ENCODE results near the gene PPP1R1A. TPM values are rescaled to one million over a fixed set of nuclear protein-coding genes. Genes with fewer than 3 reads are reported as not detected.

Gene PPP1R1A, protein sequence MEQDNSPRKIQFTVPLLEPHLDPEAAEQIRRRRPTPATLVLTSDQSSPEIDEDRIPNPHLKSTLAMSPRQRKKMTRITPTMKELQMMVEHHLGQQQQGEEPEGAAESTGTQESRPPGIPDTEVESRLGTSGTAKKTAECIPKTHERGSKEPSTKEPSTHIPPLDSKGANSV
- total RNA-seq = not detected in 2 replicates

DNA sequence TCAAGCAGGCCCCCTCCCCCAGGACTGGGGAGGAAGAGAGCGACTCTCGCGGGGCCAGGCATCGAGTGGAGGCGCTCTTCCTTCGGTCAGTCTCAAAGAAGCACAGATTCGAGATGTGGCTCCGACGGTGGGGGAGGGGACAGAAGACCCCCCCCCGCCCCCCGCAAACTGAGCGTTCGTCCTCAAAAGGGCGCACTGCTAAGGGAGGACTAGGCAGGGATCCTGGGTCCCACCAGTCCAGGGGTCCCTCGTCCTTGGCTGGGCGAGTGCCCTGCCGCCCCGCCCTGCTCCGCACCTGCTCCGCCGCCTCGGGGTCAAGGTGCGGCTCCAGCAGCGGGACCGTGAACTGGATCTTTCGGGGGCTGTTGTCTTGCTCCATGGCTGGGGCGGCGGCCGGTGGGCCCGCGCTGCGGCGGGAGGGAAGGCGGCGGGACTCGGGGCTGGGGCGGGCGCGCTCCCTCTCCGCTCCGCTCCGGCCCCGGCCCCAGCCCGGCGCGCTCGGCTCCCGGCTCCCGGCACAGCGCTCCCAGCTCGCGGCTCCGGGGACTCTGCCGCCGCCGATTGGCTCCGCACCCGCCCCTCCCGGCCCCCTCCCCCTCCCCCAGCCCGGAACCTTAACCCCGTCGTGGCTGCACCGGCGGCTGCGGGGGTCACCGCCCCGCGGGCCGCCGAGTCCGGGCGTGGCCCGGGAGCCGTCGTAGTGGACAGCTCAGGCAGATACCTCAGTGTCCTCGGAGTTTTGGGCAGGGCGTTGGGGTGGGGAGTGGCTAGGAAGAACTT lies at the start of gene PPP1R1A:
PPP1R1A (minus strand) TSS at position 550 of the 780 bp plus-strand sequence; CDS start at position 379, 171 bp downstream.
- intact Hi-C loops (cut with micrococcal nuclease) = no loop called here

DNA sequence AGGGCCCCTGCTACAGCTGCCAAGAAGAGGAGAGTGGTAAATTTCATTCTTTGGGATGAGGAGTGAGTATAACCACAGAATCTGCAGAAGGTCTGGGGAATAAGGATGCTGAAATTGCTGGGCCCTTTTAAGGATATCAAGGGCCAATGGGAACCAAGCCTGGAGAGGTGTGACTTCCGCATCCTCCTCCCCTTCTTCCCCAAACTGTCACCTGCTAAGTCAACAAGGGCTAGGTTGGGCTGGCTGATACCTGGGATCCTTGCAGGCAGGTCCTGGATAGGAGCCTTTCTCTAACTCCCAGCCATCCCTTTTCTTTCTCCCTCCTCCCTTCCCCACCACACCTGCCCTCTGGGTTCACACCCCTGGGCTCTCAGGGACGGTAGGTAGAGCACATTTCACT lies 46.3 kb upstream of the PPP1R1A start, which contains the start of gene LACRT:
LACRT (minus strand) TSS at position 101 of the 400 bp plus-strand sequence; CDS start at position 47, 54 bp downstream.
- intact Hi-C loops (cut with micrococcal nuclease) = no loop called here

DNA sequence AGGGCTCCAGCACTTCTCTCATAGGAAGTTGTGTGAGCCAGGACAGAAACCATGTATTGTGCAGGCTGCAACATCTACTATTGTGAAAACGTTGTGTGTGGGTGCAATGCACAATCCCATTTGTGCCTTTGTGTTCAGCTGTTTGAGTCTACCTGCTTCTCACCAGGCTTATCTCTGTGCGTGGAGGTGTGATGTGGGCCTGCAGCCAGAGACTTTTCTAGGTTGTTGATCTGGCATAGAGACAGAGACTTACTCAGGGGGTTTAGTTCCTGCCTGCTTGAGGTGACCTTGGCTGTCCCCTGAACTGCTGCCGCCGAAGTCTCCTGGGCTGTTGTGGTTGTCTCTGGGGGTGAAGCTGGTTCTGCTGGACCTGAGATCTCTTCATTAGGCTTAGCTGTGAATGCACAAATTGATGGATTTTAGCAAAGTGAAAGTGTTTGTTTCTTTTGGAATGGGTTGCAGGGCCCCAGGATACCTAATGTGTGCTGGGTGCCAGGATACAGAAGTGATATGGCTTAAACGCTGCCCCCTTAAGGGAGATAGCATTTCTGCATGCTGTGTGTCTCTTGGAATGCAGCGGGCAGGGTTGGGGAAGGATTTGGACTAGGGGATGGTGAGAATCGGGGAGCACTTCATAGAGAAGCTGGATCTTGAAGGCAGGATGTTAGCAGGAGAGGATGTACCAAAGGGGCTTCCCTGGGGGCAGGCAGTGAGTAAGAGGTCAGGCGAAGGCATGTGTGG lies 43.7 kb upstream of the PPP1R1A start:
- intact Hi-C loops (cut with micrococcal nuclease) = no loop called here

DNA sequence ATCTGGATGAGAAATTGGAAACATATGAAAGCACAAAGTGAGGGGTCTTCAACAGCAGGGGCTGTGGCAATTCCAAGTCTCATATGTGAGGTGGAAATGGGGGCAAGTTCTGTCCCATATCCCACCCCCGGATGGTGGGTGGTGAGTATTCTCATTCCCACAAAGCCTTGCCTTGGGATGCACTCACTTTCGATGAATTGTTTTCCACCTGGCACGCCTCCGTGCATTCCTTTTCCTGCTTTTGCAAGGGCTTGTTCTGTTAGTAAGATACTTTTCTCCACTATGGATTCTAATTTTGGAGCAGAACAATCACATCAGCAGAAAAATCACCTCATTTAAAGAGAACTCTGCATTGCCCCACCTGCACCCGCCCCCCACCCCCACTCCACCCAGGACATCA lies 43.1 kb upstream of the PPP1R1A start:
- intact Hi-C loops (cut with micrococcal nuclease) = no loop called here

DNA sequence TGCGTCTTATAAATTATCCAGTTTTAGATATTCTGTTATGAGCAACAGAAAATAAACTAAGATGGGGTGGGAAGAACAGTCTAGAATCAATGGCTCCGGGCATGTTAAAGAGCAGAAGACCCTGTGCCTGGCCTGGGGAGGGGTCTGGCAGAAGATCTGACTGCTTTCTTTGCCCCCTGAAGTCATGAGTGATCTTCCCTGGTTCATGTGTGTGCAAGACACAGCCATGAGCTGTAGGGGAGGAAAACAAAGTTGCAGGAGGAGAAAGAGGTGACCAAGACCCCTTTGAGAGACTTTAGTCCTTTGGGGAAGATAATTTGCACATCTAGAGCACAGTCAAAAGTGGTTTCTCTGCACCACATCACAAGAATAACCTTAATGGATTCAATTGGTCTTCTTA lies 41.5 kb upstream of the PPP1R1A start:
- intact Hi-C loops (cut with micrococcal nuclease) = no loop called here

DNA sequence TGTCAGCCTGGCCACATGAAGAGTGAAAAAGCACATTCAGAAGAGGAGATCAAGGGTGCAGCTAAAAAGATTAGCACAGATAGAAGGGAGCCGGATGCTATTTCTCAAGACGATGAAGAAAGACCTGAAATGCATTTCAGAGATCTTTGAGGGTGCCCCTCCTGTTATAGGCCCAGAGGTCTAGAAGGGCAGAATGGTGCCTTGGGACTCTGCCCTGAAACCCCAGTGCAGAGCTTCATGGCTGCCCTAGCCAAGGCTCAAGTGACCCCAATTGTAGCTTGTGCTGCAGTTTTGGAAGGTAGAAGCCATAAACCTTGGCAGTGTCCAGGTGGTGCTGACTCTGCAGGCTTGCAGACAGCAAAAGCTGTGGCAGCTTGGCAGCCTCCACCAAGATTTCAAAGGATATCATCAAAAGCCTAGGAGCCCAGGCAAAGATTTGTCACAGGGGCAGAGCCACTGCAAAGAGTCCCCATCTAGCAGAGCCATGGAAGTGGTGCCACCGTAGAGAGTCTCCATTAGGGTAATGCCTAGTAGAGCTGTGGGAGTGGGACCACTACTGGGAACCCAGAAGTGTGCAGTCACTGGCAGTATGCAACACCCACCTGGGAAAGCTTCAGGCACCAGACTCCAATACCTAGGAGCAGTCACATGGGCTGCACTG lies 39.9 kb upstream of the PPP1R1A start:
- intact Hi-C loops (cut with micrococcal nuclease) = no loop called here

DNA sequence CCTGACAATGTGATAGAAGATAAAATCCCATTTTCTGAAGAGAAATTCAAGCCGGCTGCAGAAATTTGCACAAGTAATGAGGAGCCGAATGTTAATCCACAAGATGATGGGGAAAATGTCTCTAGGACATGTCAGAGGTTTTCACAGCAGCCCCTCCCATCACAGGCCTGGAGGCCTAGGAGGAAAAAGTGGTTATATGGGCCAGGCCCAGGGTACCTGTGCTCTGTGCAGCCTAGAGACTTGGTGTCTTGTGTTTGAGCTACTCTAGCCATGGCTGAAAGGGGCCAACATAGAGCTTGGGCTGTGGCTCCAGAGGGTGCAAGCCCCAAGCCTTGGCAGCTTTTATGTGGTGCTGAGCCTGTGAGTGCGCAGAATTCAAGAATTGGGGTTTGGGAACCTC lies 38.8 kb upstream of the PPP1R1A start:
- intact Hi-C loops (cut with micrococcal nuclease) = no loop called here

DNA sequence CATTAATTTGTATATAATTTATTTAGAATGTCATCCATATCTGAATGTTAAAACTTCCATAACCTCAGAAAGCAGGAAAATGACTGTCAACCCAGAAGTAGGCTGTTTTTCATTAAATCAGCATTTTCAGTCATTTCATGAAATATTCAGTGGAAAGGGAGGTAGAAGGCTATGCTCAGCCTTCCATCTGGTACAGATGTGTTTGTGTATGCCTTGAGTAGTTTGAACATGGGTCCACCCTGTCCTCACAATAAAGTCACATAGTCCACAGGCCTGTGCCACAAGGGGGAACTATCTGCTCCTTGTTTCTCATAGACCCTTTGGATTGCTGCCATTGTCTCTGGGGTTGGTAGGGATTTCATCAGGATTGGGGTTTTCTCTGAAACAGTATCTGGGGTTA lies 37.1 kb upstream of the PPP1R1A start:
- intact Hi-C loops (cut with micrococcal nuclease) = no loop called here

DNA sequence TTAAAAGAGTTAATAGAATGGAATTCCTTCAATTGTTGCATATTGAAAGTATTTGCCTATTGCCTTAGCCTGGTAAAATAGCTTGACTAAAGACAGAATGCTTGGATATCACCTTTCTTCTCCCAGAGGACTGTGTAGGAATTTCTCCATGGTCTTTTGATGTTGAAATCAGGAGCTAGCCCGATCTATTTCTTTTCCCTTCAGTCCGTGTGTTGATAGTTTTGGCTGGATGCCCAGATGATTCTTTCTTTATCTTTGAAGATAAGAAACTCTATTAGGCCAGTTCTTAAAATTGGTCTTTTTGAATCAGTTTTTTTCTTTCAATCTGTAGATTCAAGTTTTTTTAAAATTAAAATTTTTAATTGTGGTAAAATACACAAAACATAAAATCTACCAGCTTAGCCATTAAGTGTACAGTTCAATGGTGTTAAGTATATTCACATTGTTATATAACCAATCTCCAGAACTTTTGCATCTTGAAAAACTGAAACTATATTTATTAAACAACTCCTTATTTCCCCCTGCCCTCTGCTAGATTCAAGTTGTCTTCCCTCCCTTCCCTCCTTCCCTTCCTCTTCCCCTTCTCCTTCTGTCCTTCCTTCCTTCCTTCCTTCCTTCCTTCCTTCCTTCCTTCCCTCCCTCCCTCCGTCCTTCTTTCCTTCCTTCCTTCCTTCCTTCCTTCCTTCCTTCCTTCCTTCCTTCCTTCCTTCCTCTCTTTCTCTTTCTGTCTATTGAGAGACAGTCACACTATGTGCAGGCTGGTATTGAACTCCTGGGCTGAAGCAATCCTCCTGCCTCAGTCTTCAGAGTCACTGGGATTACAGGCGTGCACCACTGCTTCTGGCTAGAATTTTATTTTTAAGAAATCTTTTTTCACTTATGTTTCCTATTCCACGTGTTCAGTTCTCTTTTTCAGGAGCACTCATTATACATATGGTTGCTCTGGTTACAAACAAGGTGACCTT lies 36.1 kb upstream of the PPP1R1A start:
- intact Hi-C loops (cut with micrococcal nuclease) = no loop called here

DNA sequence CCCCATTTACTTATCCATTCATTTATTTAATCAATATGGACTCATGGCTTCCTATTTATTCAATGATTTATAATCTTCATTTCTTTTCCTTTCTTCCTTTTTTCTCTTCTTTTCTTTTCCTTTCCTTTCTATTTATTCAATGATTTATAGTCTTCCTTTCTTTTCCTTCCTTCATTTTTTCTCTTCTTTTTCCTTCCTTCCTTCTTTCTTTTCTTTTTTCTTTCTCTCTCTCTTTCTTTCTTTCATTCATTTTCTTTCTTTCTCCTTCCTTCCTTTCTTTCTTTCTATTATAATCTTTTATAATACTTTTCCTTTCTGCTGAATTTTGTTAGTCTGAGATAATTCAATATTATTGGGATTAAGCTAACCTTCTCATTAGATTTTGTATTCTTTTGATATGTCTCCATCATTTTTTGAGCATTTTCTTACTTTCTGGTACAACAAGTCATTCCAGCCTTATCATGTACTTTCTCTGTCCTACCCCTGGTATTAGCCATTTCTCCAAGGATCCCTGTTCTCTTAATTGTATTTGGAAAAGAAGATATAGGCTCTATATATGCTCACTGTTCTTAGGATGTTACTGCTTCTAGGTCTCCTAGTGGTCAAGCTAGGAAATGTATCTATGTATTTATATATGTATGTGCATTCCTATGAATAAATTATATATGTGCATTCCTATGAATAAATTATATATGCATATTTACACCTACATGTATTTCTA lies 34.2 kb upstream of the PPP1R1A start:
- intact Hi-C loops (cut with micrococcal nuclease) = no loop called here

DNA sequence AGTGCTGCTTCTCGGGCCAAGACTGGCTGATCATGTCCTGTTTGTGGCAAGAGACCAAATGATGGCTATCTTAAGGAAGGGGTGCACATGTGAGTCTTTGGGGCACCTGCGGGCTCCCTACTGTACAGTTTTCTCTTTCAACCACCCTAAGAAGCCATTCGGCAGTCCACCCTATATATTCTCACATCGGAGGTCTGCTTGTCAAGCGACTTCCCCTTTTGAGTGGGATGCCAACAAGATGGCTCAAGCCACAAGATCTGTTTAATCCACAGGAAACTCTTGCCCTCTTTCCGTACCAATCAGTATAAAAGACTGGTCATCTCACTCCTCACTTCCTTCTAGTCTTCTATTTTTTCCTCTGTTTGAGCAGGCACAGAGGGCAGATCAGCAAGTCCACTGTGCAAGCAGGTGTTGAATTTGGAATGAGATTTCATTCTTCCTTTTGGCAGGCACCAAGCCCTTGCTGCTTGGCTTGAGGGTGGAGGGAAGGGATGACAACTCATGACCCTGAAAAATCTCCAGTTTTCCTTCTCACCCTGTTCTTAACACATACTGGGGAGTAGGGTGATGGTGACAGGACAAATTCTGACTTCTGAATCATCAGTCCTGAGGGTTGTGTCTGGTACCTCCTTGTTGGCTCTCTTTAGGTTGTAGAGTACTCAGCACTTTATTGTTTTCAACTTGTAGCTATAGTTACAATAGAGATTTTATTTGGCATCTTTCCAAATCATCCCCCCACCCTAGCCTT lies 28.6 kb upstream of the PPP1R1A start:
- intact Hi-C loops (cut with micrococcal nuclease) = no loop called here

DNA sequence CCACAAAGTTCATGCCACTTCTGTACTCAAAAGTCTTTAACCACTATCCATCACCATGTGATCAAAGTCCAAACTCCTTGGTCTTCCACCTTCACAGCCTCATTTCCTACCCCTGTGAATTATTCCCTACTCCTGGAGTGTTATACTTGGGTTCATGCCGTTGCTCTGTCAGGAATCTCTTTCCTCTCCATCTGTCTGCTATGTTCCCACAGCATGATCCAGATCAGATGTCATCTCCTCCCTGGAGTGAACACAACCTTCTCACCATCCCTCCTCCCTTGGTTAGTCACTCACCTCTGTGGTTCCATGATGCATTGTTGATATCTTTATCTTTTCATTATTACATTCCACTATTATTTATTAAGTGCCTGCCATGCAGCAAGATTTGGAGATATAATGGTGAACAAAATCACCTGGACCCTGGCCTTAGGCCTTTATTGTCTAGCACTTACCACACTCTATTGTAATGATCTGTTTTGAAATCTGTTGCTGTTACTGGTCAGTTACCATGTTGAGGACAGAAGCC lies 23.8 kb upstream of the PPP1R1A start:
- intact Hi-C loops (cut with micrococcal nuclease) = no loop called here

DNA sequence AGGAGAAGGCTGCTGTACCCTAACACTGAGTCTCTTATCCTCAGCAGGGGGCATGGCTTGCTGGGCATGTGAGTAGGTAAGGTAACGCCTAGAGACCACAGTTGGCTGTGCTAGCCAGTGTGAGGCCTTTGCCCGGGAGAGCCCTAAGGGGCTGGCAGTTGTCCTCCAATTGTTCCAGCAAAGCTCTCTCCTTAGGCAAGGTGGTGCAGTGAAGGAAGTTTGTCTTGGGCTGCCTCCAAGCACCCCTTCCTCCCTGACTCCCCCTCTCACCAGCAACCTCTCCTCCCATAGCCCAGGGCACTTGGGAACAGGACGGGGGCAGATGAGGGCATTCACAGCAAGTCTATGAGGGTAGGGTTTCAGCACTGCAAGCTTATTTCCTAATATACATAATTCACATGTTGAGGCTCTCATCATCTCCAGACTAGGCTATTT lies 23.3 kb upstream of the PPP1R1A start:
- intact Hi-C loops (cut with micrococcal nuclease) = no loop called here

DNA sequence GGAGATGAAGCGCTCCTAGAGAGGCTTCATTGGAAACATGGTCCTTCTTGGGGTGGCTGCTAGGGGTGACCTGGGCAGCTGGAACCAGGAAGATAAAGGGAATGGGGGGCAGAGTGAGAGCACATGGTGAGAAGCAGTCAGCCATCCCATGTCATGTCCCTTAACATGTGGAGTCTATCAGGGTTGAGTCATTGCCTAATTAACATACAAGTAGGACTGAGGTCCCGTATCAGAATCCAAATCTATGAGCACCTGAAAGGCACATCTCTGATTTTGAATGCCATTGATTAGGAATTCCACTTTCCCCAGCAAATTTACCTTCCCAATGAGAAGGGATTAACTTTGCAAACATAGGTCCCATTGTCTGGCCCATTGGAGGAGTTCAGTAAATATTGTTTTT lies 20.3 kb upstream of the PPP1R1A start:
- intact Hi-C loops (cut with micrococcal nuclease) = no loop called here

DNA sequence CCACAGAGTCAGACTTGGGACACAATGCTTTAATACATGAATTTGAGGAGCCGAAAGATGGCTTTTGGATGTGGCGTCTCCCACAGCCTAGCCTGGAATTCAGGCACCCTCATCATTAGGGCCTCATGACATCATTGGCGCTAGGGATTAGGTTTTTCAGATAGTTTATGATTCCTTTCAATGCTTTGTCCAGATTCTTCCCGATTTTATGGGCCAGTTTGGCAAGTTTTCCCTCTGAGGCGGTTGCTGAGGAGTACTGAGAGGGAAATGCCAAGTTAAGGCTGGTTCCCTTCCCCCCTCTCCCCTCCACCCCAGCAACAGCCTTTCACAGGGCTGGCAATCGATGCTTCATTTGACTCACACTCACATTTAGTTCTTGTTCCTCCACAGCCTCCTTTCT lies 19.7 kb upstream of the PPP1R1A start:
- intact Hi-C loops (cut with micrococcal nuclease) = no loop called here

DNA sequence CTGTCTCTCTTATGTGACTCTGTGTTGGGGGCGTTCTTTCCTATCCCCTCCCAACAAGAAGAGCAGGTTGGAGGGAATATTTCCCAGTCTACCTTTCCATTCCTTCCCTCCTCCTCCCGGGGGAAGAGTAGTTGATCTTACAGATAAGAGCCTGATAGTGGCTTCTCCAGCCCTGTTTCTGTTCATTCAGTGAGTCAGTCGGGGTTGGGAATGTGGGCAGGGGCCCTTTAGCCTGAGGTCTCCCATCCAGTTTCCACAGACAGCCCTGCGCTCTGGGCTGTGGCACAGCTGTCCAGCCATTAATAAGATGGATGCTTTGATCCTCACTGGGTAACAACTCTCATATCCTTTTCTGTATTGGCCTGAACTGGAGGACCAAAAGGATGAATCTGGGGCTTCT lies 18.1 kb upstream of the PPP1R1A start:
- intact Hi-C loops (cut with micrococcal nuclease) = no loop called here

DNA sequence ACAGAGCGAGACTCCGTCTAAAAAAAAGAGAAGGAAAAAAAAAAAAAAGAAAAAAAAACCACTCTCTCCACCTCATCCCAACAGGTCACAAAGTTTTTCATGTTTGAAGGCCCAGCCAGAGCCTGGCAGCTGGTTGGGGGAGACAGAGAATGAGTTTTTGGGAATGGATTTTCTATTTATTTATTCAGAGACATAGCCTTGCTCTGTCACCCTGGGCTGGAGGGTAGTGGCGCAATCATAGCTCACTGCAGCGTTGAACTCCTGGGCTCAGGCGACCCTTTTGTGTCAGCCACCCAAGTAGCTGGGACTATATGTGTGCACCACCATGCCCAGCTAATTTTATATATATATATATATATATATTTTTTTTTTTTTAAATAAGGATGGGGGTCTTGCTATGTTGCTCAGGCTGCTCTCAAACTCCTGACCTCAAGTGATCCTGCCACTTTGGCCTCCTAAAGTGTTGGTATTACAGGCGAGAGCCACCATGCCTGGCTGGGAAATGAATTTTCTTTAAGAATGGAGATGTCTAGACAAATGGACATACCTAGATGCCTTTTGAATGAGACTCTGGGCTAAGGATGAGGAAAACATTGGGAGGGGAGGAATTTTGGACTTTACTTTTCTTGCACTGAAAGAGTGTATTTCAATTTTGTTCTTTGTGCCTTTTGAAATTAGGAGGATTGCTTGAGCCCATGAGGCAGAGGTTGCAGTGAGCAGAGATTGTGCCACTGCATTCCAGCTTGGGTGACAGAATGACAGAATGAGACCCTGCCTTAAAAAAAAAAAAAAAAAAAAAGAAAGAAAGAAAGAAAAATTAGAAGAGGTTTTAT lies 16.9 kb upstream of the PPP1R1A start:
- intact Hi-C loops (cut with micrococcal nuclease) = no loop called here

DNA sequence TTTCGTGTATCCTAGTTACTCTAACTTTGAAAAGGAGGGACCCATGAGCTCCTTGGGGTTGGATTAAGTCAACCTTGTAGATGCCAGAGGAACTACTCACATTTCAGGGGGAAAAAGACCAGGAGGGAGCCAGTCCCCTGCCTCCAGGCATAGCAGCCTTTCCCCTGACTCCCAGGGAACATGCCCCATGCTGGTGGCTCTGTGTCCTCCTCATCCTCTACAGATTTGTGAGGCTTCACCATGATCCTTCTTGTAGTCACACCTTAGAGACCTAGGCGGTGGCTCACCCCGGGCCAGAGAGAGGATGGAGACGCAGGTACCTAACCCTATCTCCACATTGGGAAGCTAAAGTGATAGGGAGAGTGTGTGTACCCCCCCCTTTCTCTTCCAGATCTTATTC lies 16.0 kb upstream of the PPP1R1A start:
- intact Hi-C loops (cut with micrococcal nuclease) = no loop called here

Measured in T-helper 1 cell treated with Interleukin-12 subunit alpha and Interleukin-12 subunit beta and Interleukin-4 antibody, amounts not matched to agents 30 ng/mL and 1 ng/mL, for 36 hours (primary cell).